ENCODE data around the gene LEMD2. TPM values are rescaled to one million over a fixed set of nuclear protein-coding genes. Genes with fewer than 3 reads are reported as not detected.
A peak's percentile ranks its signal among the peaks of the same experiment; 100 is the strongest.
"Not testable (repeated sequence)": the region's sequence is repeated elsewhere in the genome, so short reads cannot be mapped to it uniquely, and the experiment has no call there.

Gene LEMD2
- total RNA-seq (2014; rRNA removed; shearing (Covaris generic)): 40.0 and 54.6 TPM in 2 replicates
- 46.1 and 49.9 TPM in 2 replicates for polyA plus RNA-seq (2015; cell fraction: cytosol; rRNA removed)
- 126 and 146 TPM in 2 replicates for polyA plus RNA-seq (2015; cell fraction: nucleus; rRNA removed)

DNA sequence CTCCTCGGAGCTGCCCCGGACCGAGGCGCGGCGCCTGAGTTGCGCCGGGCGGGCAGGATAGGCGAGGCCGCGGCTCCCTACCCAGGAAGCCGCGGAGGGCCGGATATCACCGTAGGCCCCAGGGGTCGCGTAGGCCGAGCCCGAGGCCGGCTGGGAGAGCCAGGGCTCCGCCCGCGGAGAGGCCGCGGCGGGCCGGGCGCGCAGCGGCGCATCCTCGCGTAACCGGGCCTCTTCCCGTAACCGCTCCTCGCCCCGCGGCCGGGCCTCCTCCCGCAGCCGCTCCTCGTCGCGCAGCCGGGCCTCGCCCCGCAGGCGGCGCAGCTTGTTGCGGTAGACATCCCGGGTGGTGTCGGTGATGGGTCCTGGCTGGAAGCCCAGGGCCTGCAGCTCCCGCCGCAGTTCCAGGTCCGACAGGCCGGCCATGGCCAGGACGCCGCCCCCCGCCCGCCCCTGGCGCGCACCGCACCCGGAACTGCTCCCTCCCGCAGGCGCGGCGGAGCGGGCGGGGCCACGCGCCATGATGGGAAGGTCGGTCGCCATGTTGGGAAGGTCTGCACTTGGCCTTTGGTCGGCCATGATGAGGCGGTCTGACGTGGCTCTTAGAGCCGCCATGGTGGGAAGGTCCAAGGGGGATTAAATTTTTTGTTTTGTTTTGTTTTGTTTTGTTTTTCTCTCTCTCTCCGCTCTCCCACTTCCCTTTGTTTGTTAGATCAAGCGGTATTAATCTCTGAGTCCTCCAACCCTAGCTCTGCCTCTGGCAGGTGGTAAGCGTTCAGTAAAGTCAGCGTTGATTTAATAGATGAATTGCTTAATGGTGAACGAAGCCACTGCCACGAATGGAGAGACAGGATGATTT lies at the start of gene LEMD2:
Gene LEMD2, minus strand, starts transcription at position 437 of the 856 bp plus-strand sequence. Its CDS starts 14 bp downstream, at position 423.
- DNase-seq (ENCODE audit: low read depth, low spot score): peak; percentile 89
- in situ Hi-C loops (cut with HindIII; ENCODE audit: low pct_unique_long_range_greater_than_20kb, low sequenced_read_pairs): no loop called here

GRCh38 chr6:33837971-33838665 lies 49.2 kb upstream of the LEMD2 start:
- in situ Hi-C loops (cut with HindIII; ENCODE audit: low pct_unique_long_range_greater_than_20kb, low sequenced_read_pairs): no loop called here
- no peak for DNase-seq (ENCODE audit: low read depth, low spot score)

DNA sequence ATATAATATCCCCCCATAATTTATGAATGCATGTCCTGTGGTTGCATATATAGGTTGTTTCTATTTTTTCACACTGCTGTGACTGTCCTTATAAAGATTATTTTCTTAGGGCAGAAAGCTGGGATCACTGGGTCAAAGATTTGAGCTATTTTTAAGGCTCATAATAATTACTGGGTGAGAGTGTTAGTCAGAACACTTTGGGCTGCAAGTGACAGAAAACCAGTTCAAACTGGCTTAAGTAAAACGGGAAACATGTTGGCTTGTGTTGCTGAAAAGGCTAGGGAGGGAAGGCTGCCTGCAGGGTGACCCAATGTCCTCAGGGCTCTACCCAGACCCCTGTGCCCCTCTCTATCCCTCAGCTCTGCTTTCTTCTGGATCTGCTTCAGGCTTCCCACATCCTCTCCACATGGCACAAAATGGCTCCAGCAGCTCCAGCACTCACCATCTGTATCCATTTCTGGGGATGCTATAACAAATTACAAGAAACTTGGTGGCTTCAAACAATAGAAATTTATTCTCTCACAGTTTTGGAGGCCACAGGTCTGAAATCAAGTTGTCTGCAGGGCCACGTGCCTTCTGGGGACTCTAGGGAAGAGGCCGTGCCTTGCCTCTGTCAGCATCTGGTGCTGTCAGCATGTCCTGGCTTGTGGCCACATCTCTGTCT lies 48.0 kb upstream of the LEMD2 start:
- no peak for DNase-seq (ENCODE audit: low read depth, low spot score)
- in situ Hi-C loops (cut with HindIII; ENCODE audit: low pct_unique_long_range_greater_than_20kb, low sequenced_read_pairs): no loop called here

DNA sequence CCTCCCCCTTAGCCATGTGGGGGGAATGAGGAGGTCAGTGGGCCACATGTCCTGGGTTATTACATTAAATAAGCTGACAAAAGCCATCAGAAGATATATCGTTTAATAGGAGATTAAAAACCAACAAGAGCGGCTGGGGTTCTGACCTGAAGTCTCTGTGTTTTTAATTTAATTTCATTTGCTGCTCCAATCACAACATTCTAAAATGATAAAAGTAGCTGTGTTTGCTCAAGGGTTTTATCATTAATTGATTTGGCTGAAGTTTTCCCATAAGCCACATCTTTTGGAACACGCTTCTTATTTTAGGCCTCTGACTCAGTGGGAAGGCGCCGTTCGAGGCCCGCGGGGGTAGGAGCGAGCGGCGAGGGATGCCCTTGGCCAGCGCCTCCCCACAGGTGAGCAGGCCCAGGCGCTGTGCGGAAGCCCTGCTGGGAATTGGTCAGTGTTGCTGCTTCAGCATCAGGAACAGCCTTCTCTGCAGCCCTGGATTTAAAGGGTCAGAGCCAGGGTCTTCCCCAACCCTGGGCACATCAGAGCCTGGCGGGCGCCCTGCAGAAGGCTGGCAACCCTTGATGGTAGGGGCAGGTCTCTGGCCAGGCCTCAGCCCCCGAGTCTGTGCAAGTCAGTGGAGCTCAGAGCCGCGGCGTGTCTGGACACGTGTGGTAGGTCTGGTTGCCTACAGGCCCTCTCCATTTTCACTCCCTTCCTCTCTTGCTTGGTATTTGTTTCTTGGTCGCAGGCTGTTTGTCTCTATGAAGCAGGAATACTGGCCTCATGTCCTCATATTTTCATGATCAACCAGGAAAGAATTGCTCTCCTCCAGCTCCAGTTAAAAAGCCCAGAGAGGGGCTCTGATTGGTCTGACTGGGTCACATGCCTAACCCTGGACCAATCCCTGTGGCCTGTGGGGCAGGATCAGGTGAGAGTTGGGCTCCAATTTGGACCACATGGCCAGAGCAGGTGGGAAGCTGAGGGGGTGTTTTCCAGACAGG lies 45.8 kb upstream of the LEMD2 start:
- DNase-seq (ENCODE audit: low read depth, low spot score): no peak
- in situ Hi-C loops (cut with HindIII; ENCODE audit: low pct_unique_long_range_greater_than_20kb, low sequenced_read_pairs): no loop called here

DNA sequence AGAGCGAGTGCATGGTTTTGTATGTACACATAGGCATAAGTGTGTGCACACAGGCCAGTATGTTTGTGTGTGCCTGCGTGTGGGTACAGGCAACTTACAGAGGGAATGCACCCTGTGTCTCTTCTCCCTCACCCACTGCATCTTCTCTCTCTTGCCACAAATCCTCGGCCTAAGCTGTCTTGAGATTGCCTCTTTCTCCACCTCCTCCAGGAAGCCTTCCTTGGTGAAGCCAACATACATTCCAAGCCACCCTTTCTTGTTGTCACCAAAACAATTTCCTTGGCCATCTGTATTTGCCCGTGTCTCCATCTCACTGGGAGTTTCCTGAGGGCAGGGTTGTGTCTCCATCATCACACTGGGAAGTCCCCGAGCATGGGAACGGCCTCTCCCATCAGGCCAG lies 44.7 kb upstream of the LEMD2 start:
- DNase-seq (ENCODE audit: low read depth, low spot score): no peak
- in situ Hi-C loops (cut with HindIII; ENCODE audit: low pct_unique_long_range_greater_than_20kb, low sequenced_read_pairs): no loop called here

DNA sequence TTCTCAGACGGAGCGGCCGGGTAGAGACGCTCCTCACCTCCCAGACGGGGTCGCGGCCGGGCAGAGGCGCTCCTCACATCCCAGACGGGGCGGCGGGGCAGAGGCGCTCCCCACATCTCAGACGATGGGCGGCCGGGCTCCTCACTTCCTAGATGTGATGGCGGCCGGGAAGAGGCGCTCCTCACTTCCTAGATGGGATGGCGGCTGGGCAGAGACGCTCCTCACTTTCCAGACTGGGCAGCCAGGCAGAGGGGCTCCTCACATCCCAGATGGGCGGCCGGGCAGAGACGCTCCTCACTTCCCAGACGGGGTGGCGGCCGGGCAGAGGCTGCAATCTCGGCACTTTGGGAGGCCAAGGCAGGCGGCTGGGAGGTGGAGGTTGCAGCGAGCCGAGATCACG lies 43.9 kb upstream of the LEMD2 start:
- DNase-seq (ENCODE audit: low read depth, low spot score); in situ Hi-C loops (cut with HindIII; ENCODE audit: low pct_unique_long_range_greater_than_20kb, low sequenced_read_pairs): not testable (repeated sequence)

GRCh38 chr6:33831725-33832124 lies 42.8 kb upstream of the LEMD2 start:
- in situ Hi-C loops (cut with HindIII; ENCODE audit: low pct_unique_long_range_greater_than_20kb, low sequenced_read_pairs): not testable (repeated sequence)

DNA sequence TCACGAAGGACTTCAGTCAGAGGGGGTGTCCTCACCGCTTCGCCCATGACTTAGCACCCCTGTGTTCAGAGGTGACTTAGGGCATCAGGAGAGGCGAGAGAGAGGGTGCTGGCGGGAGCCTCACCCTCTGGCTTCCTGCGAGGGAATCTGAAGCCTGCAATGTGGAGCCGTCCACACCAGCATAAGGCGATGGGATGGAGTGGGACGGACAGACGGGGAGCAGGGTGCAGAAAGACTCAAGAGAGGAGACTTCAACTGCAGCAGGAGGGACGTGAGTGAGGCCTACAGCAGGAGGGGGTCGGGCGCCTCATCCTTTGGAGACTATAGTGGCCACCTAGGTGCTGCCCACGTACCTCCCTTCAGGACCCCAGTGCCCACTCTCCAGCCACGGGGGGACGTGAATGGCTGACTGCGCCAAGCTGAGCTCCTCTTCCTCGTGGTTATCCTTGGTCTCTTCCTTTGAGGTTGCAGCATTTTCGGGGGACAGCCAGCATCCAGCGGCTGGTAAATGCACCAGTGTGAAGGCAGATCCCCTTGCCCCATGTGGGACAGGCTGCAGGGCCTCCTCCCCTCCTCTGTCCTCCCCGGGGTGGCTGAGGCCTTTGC lies 41.8 kb upstream of the LEMD2 start:
- DNase-seq (ENCODE audit: low read depth, low spot score): no peak
- in situ Hi-C loops (cut with HindIII; ENCODE audit: low pct_unique_long_range_greater_than_20kb, low sequenced_read_pairs): no loop called here

More at GRCh38 chr6:33831725-33832124, 42.8 kb upstream of the LEMD2 start:
- DNase-seq (ENCODE audit: low read depth, low spot score): not testable (repeated sequence)

DNA sequence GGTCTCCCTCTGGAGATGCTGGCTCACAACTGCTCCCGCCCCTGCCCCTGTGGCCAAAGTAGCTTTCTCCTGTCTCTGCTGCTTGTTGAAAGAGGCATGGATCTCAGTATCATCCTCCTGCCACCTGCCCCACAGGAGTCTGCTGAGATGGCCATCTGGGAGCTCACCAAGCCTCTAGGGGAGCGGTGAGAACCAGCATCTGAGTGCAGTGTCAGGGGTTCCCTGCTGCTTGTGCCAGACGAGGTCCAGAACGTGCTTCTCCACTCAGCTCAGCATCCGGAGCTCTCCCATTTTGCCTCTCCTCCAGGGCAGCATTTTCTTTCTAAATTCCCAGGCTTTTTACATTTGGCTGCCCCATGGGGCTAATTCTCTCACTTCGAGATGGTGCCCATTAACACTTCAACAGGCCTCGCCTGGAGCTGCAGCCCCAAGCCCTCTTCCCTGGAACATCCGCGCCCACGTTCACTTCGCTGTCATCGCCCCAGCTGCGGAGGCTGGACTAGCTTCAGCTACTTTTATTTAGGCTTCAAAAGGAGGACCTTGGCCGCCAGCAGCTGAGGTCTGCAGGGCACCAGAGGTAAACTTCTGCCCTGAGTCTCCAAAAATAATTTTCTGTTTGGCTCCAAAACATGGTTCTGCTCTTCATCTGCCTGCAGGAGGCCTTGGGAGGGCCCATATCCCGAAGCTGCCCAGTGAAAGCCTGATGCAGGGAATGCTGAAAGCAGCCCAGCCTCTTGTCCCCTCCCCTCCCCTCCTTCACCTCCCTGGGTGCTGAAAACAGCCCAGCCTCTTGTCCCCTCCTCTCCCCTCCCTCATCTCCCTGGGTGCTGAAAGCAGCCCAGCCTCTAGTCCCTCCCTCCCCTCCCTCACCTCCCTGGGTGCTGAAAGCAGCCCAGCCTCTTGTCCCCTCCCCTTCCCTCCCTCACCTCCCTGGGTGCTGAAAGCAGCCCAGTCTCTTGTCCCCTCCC lies 40.1 kb upstream of the LEMD2 start:
- DNase-seq (ENCODE audit: low read depth, low spot score): no peak
- in situ Hi-C loops (cut with HindIII; ENCODE audit: low pct_unique_long_range_greater_than_20kb, low sequenced_read_pairs): no loop called here

DNA sequence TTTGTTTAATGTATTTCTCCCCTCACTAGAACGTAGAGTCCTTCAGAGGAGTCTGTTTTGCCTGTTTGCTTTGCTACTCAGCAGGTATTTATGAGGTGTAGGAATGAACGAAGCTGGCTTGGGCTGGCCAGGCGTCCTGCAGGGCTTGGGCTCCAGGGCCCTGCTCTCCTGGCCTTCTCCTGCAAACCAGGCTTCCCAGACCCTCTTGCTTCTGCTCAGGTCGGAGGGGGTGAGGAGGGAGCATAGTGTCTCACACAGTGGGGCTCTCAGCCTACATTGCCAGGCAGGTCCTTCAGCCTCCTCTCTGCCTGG lies 39.5 kb upstream of the LEMD2 start:
- in situ Hi-C loops (cut with HindIII; ENCODE audit: low pct_unique_long_range_greater_than_20kb, low sequenced_read_pairs): no loop called here
- DNase-seq (ENCODE audit: low read depth, low spot score): no peak

DNA sequence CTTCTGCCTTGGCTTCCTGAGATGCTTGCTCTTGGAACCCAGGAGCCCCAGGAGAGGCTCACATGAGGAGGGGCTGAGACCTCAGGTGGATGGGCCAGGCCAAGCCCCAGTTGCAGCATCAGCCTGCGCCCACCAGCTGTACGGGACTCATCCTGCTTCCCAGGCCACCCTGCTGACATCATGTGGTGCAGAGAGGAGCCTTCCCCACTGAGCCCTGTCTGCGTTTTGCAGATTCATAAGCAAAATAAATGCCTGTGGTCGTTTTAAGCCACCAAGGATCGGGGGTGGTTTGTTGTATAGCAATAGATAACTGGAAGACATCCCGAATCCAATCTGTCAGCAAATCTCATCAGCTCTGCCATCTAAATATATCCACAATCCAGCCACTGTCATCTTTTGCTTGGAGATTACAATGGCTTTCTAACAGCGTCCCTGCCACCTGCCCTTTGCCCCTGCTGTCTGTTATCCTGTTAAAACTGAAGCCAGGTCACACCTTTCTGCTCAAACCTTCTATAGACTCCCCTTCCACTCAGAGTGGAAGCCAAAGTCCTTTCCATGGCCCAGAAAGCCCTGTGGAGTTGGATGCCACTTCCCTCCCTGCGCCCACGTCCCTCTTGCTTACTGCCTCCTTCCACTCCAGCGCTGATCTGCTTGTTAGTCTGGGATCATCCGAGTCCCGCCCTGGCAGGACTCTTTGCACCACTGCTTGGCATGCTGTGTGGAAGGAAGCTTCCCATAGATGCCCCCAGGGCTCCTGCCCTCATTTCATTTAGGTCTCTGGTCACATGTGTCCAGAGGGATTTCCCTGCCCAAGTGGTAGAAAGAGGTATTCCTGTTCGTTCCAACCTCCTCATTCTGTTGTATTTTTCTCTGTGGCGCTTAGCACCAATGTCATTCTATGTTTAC lies 38.9 kb upstream of the LEMD2 start:
- DNase-seq (ENCODE audit: low read depth, low spot score): peak; percentile 21
- in situ Hi-C loops (cut with HindIII; ENCODE audit: low pct_unique_long_range_greater_than_20kb, low sequenced_read_pairs): no loop called here

DNA sequence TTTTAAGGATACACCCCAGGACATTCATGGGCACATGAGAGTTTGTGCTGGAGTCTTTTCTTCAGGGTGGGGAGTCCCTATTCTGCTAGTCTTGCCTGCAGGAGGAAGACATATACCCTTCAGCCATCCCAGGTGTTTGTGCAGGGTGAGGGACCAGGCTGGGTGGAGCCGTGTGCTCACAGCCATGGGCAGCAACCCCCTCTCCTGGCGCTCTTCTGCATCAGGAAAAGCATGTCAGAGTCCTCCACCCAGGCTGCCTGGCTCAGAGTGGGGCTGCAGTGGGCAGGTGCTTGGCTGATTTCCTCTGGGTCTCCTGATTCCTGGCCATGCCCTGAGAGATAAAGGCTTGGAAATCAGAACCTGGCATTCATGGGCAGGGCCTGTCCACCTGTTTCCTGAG lies 37.6 kb upstream of the LEMD2 start:
- in situ Hi-C loops (cut with HindIII; ENCODE audit: low pct_unique_long_range_greater_than_20kb, low sequenced_read_pairs): no loop called here
- no peak for DNase-seq (ENCODE audit: low read depth, low spot score)

DNA sequence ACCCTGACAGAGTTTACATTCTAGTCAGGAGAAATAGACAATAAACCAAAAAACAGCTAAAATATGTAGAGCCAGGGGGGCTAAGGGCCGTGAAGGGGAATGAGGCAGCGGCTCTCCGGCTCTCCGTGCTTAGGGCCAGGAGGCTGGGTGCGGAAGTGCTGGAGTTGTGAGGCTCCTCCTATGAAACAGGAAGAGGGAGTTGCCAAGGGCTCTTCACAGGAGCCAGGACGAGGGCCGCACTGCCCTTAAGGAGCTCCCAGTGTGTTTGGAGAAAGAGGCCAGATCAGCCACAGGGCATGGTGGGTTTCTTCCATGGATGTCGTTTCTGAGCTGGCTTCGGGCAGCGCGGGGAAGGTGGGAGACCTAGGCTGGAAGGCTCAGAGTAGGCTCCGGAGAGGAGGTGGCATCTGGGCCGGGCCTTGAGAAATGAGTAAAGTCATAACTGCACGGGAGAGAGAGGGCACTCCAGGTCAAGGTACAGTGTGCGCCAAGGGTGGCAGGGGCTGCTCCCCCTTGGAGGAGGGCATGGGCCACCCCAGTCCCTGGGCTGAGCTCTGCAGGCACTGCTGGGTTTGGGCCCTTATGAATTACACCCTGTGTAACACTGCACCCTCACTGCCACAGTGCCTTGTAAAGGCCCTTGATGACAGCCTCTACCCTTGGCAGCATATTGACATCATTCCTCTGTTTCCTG lies 35.7 kb upstream of the LEMD2 start:
- DNase-seq (ENCODE audit: low read depth, low spot score): peak; percentile 19
- in situ Hi-C loops (cut with HindIII; ENCODE audit: low pct_unique_long_range_greater_than_20kb, low sequenced_read_pairs): no loop called here

DNA sequence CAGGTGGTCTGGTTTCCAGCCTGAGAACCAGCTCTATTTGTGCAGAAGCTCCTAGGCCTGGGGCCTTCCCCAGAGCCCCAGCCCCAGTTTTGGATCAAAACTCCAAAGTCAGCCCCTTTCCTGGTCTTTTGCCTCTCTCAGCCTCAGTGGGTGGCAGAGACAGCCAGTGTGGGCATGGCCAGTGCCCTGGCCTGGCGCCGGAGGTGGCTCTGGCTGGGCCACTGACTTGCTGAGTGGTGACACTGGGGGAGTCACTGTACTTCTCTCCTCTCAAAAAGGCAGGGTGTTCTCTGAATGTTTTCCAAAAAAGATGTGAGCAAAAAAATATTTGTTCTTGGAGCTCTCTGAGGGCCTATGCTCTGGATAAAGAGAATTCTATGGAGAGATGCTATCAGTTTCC lies 34.9 kb upstream of the LEMD2 start:
- no peak for DNase-seq (ENCODE audit: low read depth, low spot score)
- in situ Hi-C loops (cut with HindIII; ENCODE audit: low pct_unique_long_range_greater_than_20kb, low sequenced_read_pairs): no loop called here

Data from SK-MEL-5 (cell line).